Nephron progenitor cell (in vitro differentiated cells): Measurements from ENCODE around the gene TMEM151B.

Experiments used
- DNase-seq: peaks from one replicate; pipeline ENCODE4 v3.0.0; 2021
- H3K27ac Mint-ChIP-seq: 2 replicates; pipeline ENCODE4 v1.8.0; 2021; ENCODE audit warnings: mild to moderate bottlenecking, moderate library complexity, mixed read lengths
- H3K27me3 Mint-ChIP-seq: 2 replicates; pipeline ENCODE4 v1.8.0; 2021; ENCODE audit warnings: mild to moderate bottlenecking, low read depth, mixed read lengths; ENCODE audit not compliant: poor library complexity
- H3K36me3 Mint-ChIP-seq: 2 replicates; pipeline ENCODE4 v1.8.0; 2021; ENCODE audit warnings: low read depth, mixed read lengths
- H3K4me1 Mint-ChIP-seq: 2 replicates; pipeline ENCODE4 v1.8.0; 2021; ENCODE audit warnings: mixed read lengths
- H3K4me3 Mint-ChIP-seq: 2 replicates; pipeline ENCODE4 v1.8.0; 2021; ENCODE audit warnings: mild to moderate bottlenecking, moderate library complexity, mixed read lengths
- H3K9me3 Mint-ChIP-seq: 2 replicates; pipeline ENCODE4 v1.8.0; 2021; ENCODE audit warnings: mild to moderate bottlenecking, moderate library complexity, mixed read lengths
- CTCF ChIP-seq: fragments of 200-600 bp; sonication (generic); IDR thresholded peaks from 2 replicates; pipeline ENCODE4 v1.5.0; 2021; ENCODE audit warnings: antibody characterized with exemption

TMEM151B gene

GRCh38 chr6:44272999-44273566, 2.8 kb downstream of the TMEM151B start:
- no peak for TF ChIP-seq CTCF
- no peaks in the 10 kb centered on the region for H3K36me3 Mint-ChIP-seq
- H3K4me1 Mint-ChIP-seq: peaks cover 57% of the 10 kb centered on the region
- peaks cover 11% of the 10 kb centered on the region for H3K27me3 Mint-ChIP-seq
- H3K27ac Mint-ChIP-seq: no peak overlapping the region
- DNase-seq: no peak
- H3K9me3 Mint-ChIP-seq: no peaks in the 10 kb centered on the region
- no peak overlapping the region for H3K4me3 Mint-ChIP-seq

- Mint-ChIP-seq H3K4me3 (no peak overlapping the region), H3K27me3 (peaks cover 11% of the 10 kb centered on the region), H3K36me3 (no peaks in the 10 kb centered on the region), H3K27ac (no peak overlapping the region), H3K4me1 (peaks cover 53% of the 10 kb centered on the region), H3K9me3 (no peaks in the 10 kb centered on the region)
- no peak for DNase-seq
- no peak for TF ChIP-seq CTCF
These were observed 3.4 kb downstream of the TMEM151B start for GRCh38 chr6:44273617-44274016.

GRCh38 chr6:44275271-44275748, 5.1 kb downstream of the TMEM151B start:
- peaks cover under 1% of the 10 kb centered on the region for H3K27me3 Mint-ChIP-seq
- H3K36me3 Mint-ChIP-seq: no peaks in the 10 kb centered on the region
- TF ChIP-seq CTCF: no peak
- H3K27ac Mint-ChIP-seq: no peak overlapping the region
- H3K4me1 Mint-ChIP-seq: peaks cover 37% of the 10 kb centered on the region
- no peaks in the 10 kb centered on the region for H3K9me3 Mint-ChIP-seq
- DNase-seq: no peak
- no peak overlapping the region for H3K4me3 Mint-ChIP-seq

GRCh38 chr6:44275749-44276648, 5.7 kb downstream of the TMEM151B start:
- no peaks in the 10 kb centered on the region for H3K36me3 Mint-ChIP-seq
- peaks cover 7% of the 10 kb centered on the region for H3K27me3 Mint-ChIP-seq
- no peaks in the 10 kb centered on the region for H3K9me3 Mint-ChIP-seq
- H3K4me3 Mint-ChIP-seq: no peak overlapping the region
- H3K27ac Mint-ChIP-seq: no peak overlapping the region
- peaks cover 37% of the 10 kb centered on the region for H3K4me1 Mint-ChIP-seq
- no peak for DNase-seq
- TF ChIP-seq CTCF: no peak

GRCh38 chr6:44276667-44277640, 6.7 kb downstream of the TMEM151B start:
- H3K9me3 Mint-ChIP-seq: no peaks in the 10 kb centered on the region
- H3K27me3 Mint-ChIP-seq: peaks cover 9% of the 10 kb centered on the region
- H3K4me1 Mint-ChIP-seq: peaks cover 27% of the 10 kb centered on the region
- no peak for TF ChIP-seq CTCF
- H3K36me3 Mint-ChIP-seq: no peaks in the 10 kb centered on the region
- H3K27ac Mint-ChIP-seq: no peak overlapping the region
- H3K4me3 Mint-ChIP-seq: no peak overlapping the region
- no peak for DNase-seq
